Aorta (tissue), 5 donors: ENCODE data around the gene CLSTN3. TPM values are rescaled to one million over a fixed set of nuclear protein-coding genes. Genes with fewer than 3 reads are reported as not detected.

Source experiments
- ATAC-seq: fragments of 200-7000 bp; cut with Tn5 transposase; one replicate; pipeline ENCODE4 v1.9.1; 2022; ENCODE audit warnings: moderate library complexity; ENCODE audit not compliant: low FRiP score
- DNase-seq, 2 donors: peaks; one replicate each; pipeline ENCODE4 v3.0.0-alpha.2; 2020
- H3K27ac ChIP-seq, 2 donors: one replicate each; pipeline ENCODE4 v1.5.1; 2013; ENCODE audit warnings: low read length in 2 of 2, mild to moderate bottlenecking in 2 of 2, moderate library complexity in 2 of 2, control low read depth in 1 of 2, inconsistent platforms in 1 of 2, low read depth in 1 of 2
- H3K27me3 ChIP-seq, 2 donors: one replicate each; pipeline ENCODE4 v1.6.1; 2013; ENCODE audit warnings: control low read depth in 1 of 2, low read length in 1 of 2, mild to moderate bottlenecking in 1 of 2, moderate library complexity in 1 of 2; ENCODE audit not compliant: insufficient read depth in 2 of 2, control insufficient read depth in 1 of 2
- H3K36me3 ChIP-seq, 2 donors: one replicate each; pipeline ENCODE4 v1.6.1; 2013; ENCODE audit warnings: control low read depth in 1 of 2, low read length in 1 of 2, mild to moderate bottlenecking in 1 of 2; ENCODE audit not compliant: insufficient read depth in 2 of 2, control insufficient read depth in 1 of 2
- H3K4me1 ChIP-seq, 2 donors: one replicate each; pipeline ENCODE4 v1.6.1; 2013; ENCODE audit warnings: low read length in 2 of 2, control low read depth in 1 of 2, mild to moderate bottlenecking in 1 of 2, moderate library complexity in 1 of 2; ENCODE audit not compliant: insufficient read depth in 2 of 2, control insufficient read depth in 1 of 2
- H3K4me3 ChIP-seq, 2 donors: one replicate each; pipeline ENCODE4 v1.5.1; 2013; ENCODE audit warnings: low read length in 2 of 2, control low read depth in 1 of 2, mild to moderate bottlenecking in 1 of 2
- H3K9me3 ChIP-seq: one replicate; pipeline ENCODE4 v1.6.1; 2013; ENCODE audit warnings: mild to moderate bottlenecking, low read length; ENCODE audit not compliant: control insufficient read depth
- WGBS, 2 donors: extraction: QIAGEN DNeasy Blood & Tissue Kit; methylation state at CpG; one replicate each; pipeline ENCODE4 v1.1.7; 2013; 5-methylcytosine and 5-hydroxymethylcytosine counted together
- intact Hi-C, 2 donors: fragments of 100-400 bp; cut with DNase I; formaldehyde crosslinking; loops; one replicate each; pipeline versions ENCODE4 v1.14.2 to v1.15.0; 2022
- polyA plus RNA-seq, 2 donors: library from polyadenylated mRNA; stranded (reverse); fragments of 200-250 nt; gene quantifications; one replicate each; pipeline ENCODE4 v1.2.3, GENCODE V29; 2013
- total RNA-seq, 2 donors: library from RNA; stranded (reverse); fragmentation: NEBNext Ultra II Directional; extraction: Animal tissue kit (Norgen Biotek cat#: 25700); gene quantifications; one replicate each; pipeline ENCODE4 v1.2.1, GENCODE V29; 2021
- donor health status: healthy with polysubstance abuse.
- donor health status: Bipolar disorder and iron deficiency.
- donor health status: DM: no; HTN: no; CAD: no.
- donor health status: DM: no; HTN: no; CAD: no.
- donor health status: DM: yes; HTN: yes; CAD: no.

CLSTN3 gene
- total and polyA plus RNA-seq, 4 donors = 12.4 to 77.2 (median 24.8) TPM

GRCh38 chr12:7116196-7116595 is 14.0 kb upstream of the CLSTN3 start:
- Histone ChIP-seq H3K27me3 (no peaks in the 10 kb centered on the region), H3K9me3 (no peaks in the 10 kb centered on the region), H3K36me3 (peaks cover 0 to 4% of the 10 kb centered on the region in 2 donors), H3K4me1 (no peaks in the 10 kb centered on the region), H3K27ac (no peak overlapping the region), H3K4me3 (no peak overlapping the region)
- intact Hi-C loops = no loop called here
- DNase-seq (no peak), ATAC-seq (no peak)
- WGBS, 2 donors = 85 to 89% methylated on average over 3 of the region's 3 CpGs

- Histone ChIP-seq H3K9me3 (no peaks in the 10 kb centered on the region), H3K4me3 (no peak overlapping the region), H3K27ac (no peak overlapping the region), H3K4me1 (no peaks in the 10 kb centered on the region), H3K36me3 (peaks cover 0 to 4% of the 10 kb centered on the region in 2 donors), H3K27me3 (no peaks in the 10 kb centered on the region)
- DNase-seq (peak in 1 of 2 donors; percentile 26), ATAC-seq (no peak)
- 88 to 89% methylated on average over 9 of the region's 9 CpGs for WGBS, 2 donors
- intact Hi-C loops = no loop called here
These were observed 13.3 kb upstream of the CLSTN3 start for GRCh38 chr12:7116916-7117315.

GRCh38 chr12:7117670-7118069 is 12.5 kb upstream of the CLSTN3 start:
- DNase-seq (no peak), ATAC-seq (no peak)
- Histone ChIP-seq H3K36me3 (peaks cover 0 to 4% of the 10 kb centered on the region in 2 donors), H3K4me3 (no peak overlapping the region), H3K27me3 (no peaks in the 10 kb centered on the region), H3K9me3 (no peaks in the 10 kb centered on the region), H3K27ac (no peak overlapping the region), H3K4me1 (no peaks in the 10 kb centered on the region)
- 89 to 90% methylated on average over 3 of the region's 3 CpGs for WGBS, 2 donors
- intact Hi-C loops = no loop called here

GRCh38 chr12:7118881-7119280 is 11.3 kb upstream of the CLSTN3 start:
- peaks cover 0 to 4% of the 10 kb centered on the region in 2 donors for H3K36me3 ChIP-seq
- no peaks in the 10 kb centered on the region for H3K4me1 ChIP-seq
- ATAC-seq = no peak
- DNase-seq = peak in 1 of 2 donors; percentile 25
- WGBS, 2 donors = 81 to 93% methylated on average over 3 of the region's 3 CpGs
- H3K27ac ChIP-seq = no peak overlapping the region
- H3K4me3 ChIP-seq = no peak overlapping the region
- no peaks in the 10 kb centered on the region for H3K9me3 ChIP-seq
- H3K27me3 ChIP-seq = no peaks in the 10 kb centered on the region
- intact Hi-C loops = no loop called here

GRCh38 chr12:7120166-7120565 is 10.0 kb upstream of the CLSTN3 start:
- Histone ChIP-seq H3K4me1 (no peaks in the 10 kb centered on the region), H3K27ac (no peak overlapping the region), H3K27me3 (no peaks in the 10 kb centered on the region), H3K36me3 (peaks cover 0 to 4% of the 10 kb centered on the region in 2 donors), H3K4me3 (no peak overlapping the region), H3K9me3 (no peaks in the 10 kb centered on the region)
- DNase-seq = peak in 1 of 2 donors; percentile 30
- intact Hi-C loops = no loop called here
- ATAC-seq = no peak
- WGBS, 2 donors = 90 to 91% methylated on average over 5 of the region's 5 CpGs

- 80 to 95% methylated on average over 5 of the region's 5 CpGs for WGBS, 2 donors
- Histone ChIP-seq H3K9me3 (no peaks in the 10 kb centered on the region), H3K4me1 (no peaks in the 10 kb centered on the region), H3K4me3 (no peak overlapping the region), H3K27ac (no peak overlapping the region), H3K27me3 (no peaks in the 10 kb centered on the region), H3K36me3 (no peaks in the 10 kb centered on the region)
- intact Hi-C loops = no loop called here
- no peak for ATAC-seq
- DNase-seq = no peak
These were observed 8.8 kb upstream of the CLSTN3 start for GRCh38 chr12:7121324-7121723.

- no peak overlapping the region for H3K27ac ChIP-seq
- 81 to 85% methylated on average over 7 of the region's 7 CpGs for WGBS, 2 donors
- ATAC-seq = peak; percentile 62
These were observed 7.1 kb upstream of the CLSTN3 start for GRCh38 chr12:7122811-7123769.

GRCh38 chr12:7123806-7124522 is 6.2 kb upstream of the CLSTN3 start:
- Histone ChIP-seq H3K27me3 (no peaks in the 10 kb centered on the region), H3K36me3 (no peaks in the 10 kb centered on the region), H3K4me3 (no peak overlapping the region), H3K9me3 (no peaks in the 10 kb centered on the region), H3K27ac (no peak overlapping the region), H3K4me1 (no peaks in the 10 kb centered on the region)
- intact Hi-C loops = no loop called here
- no peak for ATAC-seq
- DNase-seq = no peak
- WGBS, 2 donors = 78 to 80% methylated on average over 11 of the region's 11 CpGs

More at GRCh38 chr12:7122811-7123769, 7.1 kb upstream of the CLSTN3 start:
- Histone ChIP-seq H3K36me3 (no peaks in the 10 kb centered on the region), H3K4me1 (no peaks in the 10 kb centered on the region), H3K9me3 (no peaks in the 10 kb centered on the region), H3K4me3 (no peak overlapping the region), H3K27me3 (no peaks in the 10 kb centered on the region)
- intact Hi-C loops = no loop called here
- peak in 1 of 2 donors; percentile 60 for DNase-seq
